A549 (cell line): ENCODE results near the gene RNU1-2. TPM values are rescaled to one million over a fixed set of nuclear protein-coding genes. Genes with fewer than 3 reads are reported as not detected.
"Not testable (repeated sequence)": the region's sequence is repeated elsewhere in the genome, so short reads cannot be mapped to it uniquely, and the experiment has no call there.

Source experiments
- ATAC-seq, 2 experiments: fragments of 200-7000 bp in 1 of 2; fragments of >200 bp in 1 of 2; cut with Nextera tagmentation in 1 of 2; cut with Tn5 transposase in 1 of 2; 3 replicates each; pipeline versions ENCODE4 v1.8.0 to v1.9.1; 2018 to 2020; ENCODE audit warnings: mild to moderate bottlenecking in 1 of 2, moderate library complexity in 1 of 2
- CTCF ChIA-PET: fragments of 300-600 bp; sonication (Branson Sonifier 250); formaldehyde crosslinking; extraction: SDS; loops from one replicate; lab custom pipeline; 2021; ENCODE audit warnings: antibody characterized with exemption, inconsistent platforms; lab: Yijun Ruan, JAX
- POLR2A ChIA-PET: fragments of 350-600 bp; formaldehyde crosslinking; extraction: SDS; loops from one replicate; lab custom pipeline; 2021; ENCODE audit warnings: antibody characterized with exemption, inconsistent platforms; lab: Yijun Ruan, JAX
- DNase-seq, 2 experiments: peaks; one replicate each; pipeline versions ENCODE4 v3.0.0 to v3.0.0-alpha.2; 2011 to 2016; ENCODE audit warnings: low read depth in 1 of 2, low spot score in 1 of 2
- FAIRE-seq: peaks from 2 replicates; lab custom pipeline; 2011; peaks lifted over from hg19 to GRCh38; lab: Jason Lieb, UNC
- H3K27ac ChIP-seq, 2 experiments: fragments of >200 bp; sonication (Bioruptor Twin); formaldehyde crosslinking; 3 replicates each; pipeline ENCODE4 v1.5.1; 2016 to 2017
- H3K4me1 ChIP-seq: fragments of >200 bp; sonication (Bioruptor Twin); formaldehyde crosslinking; 3 replicates; pipeline ENCODE4 v1.6.1; 2016
- H3K4me2 ChIP-seq: fragments of >200 bp; sonication (Bioruptor Twin); formaldehyde crosslinking; 3 replicates; pipeline ENCODE4 v1.6.1; 2016
- H3K4me3 ChIP-seq: fragments of >200 bp; sonication (Bioruptor Twin); formaldehyde crosslinking; 3 replicates; pipeline ENCODE4 v1.5.1; 2016
- H3K9me3 ChIP-seq: fragments of >200 bp; sonication (Bioruptor Twin); formaldehyde crosslinking; 3 replicates; pipeline ENCODE4 v1.6.1; 2016
- BHLHE40 ChIP-seq: IDR thresholded peaks from 2 replicates; pipeline ENCODE4 v1.6.1; 2012; ENCODE audit warnings: low read depth, low read length, inconsistent platforms
- CBX8 ChIP-seq: fragments of 200-600 bp; sonication (generic); IDR thresholded peaks from 2 replicates; pipeline ENCODE4 v1.6.1; 2016
- EHMT2 ChIP-seq: fragments of 200-600 bp; sonication (generic); IDR thresholded peaks from 2 replicates; pipeline ENCODE4 v1.6.1; 2016; ENCODE audit warnings: antibody characterized with exemption, low read depth, mild to moderate bottlenecking, moderate library complexity
- GATA3 ChIP-seq: IDR thresholded peaks from 2 replicates; pipeline ENCODE4 v1.6.1; 2012; ENCODE audit warnings: borderline replicate concordance
- HDAC2 ChIP-seq: fragments of 200-600 bp; sonication (generic); IDR thresholded peaks from 2 replicates; pipeline ENCODE4 v1.6.1; 2016
- HOXB13 ChIP-seq: fragments of 250-450 bp; sonication (Bioruptor Pico); IDR thresholded peaks from 2 replicates; pipeline ENCODE4 v1.5.0; 2020; ENCODE audit warnings: low read depth, mild to moderate bottlenecking, moderate library complexity
- MAZ ChIP-seq: fragments of 150-350 bp; IDR thresholded peaks from 2 replicates; pipeline ENCODE4 v1.6.1; 2014; ENCODE audit warnings: antibody characterized with exemption, low read depth, low read length, borderline replicate concordance
- NFE2L2 ChIP-seq: fragments of 150-350 bp; conservative IDR thresholded peaks from 2 replicates; pipeline ENCODE4 v1.6.1; 2014; ENCODE audit warnings: low read length
- NR3C1 ChIP-seq: fragments of >200 bp; sonication (Bioruptor Twin); formaldehyde crosslinking; IDR thresholded peaks from 3 replicates; pipeline ENCODE4 v1.6.1; 2017
- PHF8 ChIP-seq: fragments of 200-600 bp; sonication (generic); IDR thresholded peaks from 2 replicates; pipeline ENCODE4 v1.6.1; 2016; ENCODE audit warnings: low read depth, mild to moderate bottlenecking, antibody characterized with exemption, moderate library complexity, borderline replicate concordance
- POLR2A ChIP-seq: IDR thresholded peaks from 2 replicates; pipeline ENCODE4 v1.6.1; 2012; ENCODE audit warnings: mild to moderate bottlenecking, low read length
- RNF2 ChIP-seq: fragments of 200-600 bp; sonication (generic); IDR thresholded peaks from 2 replicates; pipeline ENCODE4 v1.6.1; 2016; ENCODE audit warnings: low read depth, mild to moderate bottlenecking, antibody characterized with exemption, moderate library complexity, borderline replicate concordance
- SMC3 ChIP-seq: fragments of >200 bp; sonication (Bioruptor Twin); formaldehyde crosslinking; IDR thresholded peaks from 3 replicates; pipeline ENCODE4 v1.6.1; 2018; ENCODE audit warnings: inconsistent platforms
- WGBS: methylation state at CpG from one replicate; pipeline ENCODE4 v1.1.6; 2017; ENCODE audit errors: missing lambda C conversion rate; 5-methylcytosine and 5-hydroxymethylcytosine counted together
- polyA plus RNA-seq, 4 experiments: library from polyadenylated mRNA; depleted of rRNA in 3 of 4; stranded (reverse); fragments of >200 nt; fragmentation: RNase III in 1 of 4; extraction: RNeasy Plus Mini Kit Qiagen cat#74134 plus additional on column Dnase treatment in 1 of 4; gene quantifications; 2 replicates in 3 of 4; 3 replicates in 1 of 4; pipeline ENCODE4 v1.2.3, GENCODE V29; 2011 to 2017
- TF ChIP-seq, protein P1 (sequence below): fragments of 250-450 bp; sonication (Bioruptor Pico); IDR thresholded peaks from 2 replicates; pipeline ENCODE4 v1.5.0; 2020; ENCODE audit warnings: low read depth, mild to moderate bottlenecking, moderate library complexity
- TF ChIP-seq, protein P2 (sequence below): fragments of >200 bp; sonication (Bioruptor Twin); formaldehyde crosslinking; IDR thresholded peaks from 2 replicates; pipeline ENCODE4 v1.6.1; 2016
- TF ChIP-seq, protein P3 (sequence below): IDR thresholded peaks from 2 replicates; pipeline ENCODE4 v1.6.1; 2012; ENCODE audit warnings: low read depth, borderline replicate concordance
- TF ChIP-seq, protein P4 (sequence below): fragments of 450-650 bp; IDR thresholded peaks from 2 replicates; pipeline ENCODE4 v1.6.1; 2014; ENCODE audit warnings: antibody characterized with exemption

Gene RNU1-2
- polyA plus RNA-seq, 2 of the 4 experiments (the other 2 are of a cell fraction), result 6.6 to 56.2 TPM

DNA sequence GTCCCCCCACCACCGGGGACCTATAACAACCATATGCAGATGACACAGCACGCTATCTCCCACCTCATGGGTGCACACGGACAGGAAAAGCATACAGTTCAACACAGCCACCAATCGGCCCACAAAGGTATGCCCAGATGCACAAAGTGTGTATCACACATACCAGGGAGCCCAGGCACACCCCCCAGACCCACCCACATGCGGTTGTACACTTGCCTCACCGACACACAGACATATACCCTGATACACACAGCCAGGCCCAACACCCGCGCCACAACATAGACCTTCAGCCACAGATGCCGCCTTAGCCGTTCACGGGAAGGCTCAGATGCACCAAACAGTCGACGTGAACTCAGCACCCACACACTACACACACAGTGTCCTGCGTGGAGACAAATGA, 31.5 kb downstream of the RNU1-2 start:
- H3K4me2 ChIP-seq, result no peak overlapping the region
- H3K4me3 ChIP-seq, result no peak overlapping the region
- POLR2A ChIA-PET, result no interaction called here
- TF ChIP-seq PHF8 (no peak), MAZ (no peak)
- TF ChIP-seq, all 56 proteins: peak for 0
- H3K9me3 ChIP-seq, result no peaks in the 10 kb centered on the region
- no peaks in the 10 kb centered on the region for H3K4me1 ChIP-seq
- CTCF ChIA-PET, result no interaction called here
- H3K27ac ChIP-seq, result no peak overlapping the region
- 88% methylated on average over 14 of the region's 14 CpGs for WGBS
- DNase-seq (no peak), ATAC-seq (no peak), FAIRE-seq (no peak)

DNA sequence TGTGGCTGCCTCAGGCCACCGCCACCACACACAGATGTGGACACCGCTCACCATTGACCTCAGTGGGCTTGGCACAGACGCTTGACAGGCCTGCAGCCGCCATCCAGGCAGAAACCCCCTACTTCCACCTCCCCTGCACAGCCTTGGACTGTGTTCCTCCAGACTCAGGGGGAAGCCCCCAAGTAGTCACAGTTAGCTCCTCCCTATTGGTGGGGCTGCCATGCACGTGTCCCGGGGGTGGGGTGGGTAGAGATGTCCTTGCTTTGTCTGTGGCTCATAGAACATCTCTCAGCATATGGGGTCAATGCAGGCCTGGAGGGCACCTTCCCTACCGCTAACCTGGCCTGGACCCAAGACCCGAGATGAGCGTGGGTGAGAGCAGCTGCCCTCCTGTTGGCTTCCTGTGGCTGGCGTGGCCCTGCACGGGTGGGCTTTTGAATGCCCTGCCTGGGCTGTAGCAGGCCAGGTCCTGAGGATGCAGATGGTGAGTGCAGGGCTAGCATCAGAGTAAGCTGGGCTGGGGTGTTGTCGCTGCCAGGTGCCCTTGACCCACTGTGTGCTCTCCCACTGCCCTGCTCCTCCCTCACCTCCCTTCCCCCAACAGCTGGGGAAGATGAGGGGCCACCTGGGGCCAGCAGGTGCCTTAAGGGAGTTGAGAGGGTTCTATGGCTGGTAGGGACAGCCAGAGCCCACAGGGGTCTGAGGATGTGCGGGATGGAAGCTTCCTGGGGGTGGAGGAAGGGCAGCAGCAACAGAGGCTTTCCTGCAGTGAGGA, 32.1 kb downstream of the RNU1-2 start:
- ATAC-seq, result no peak
- ChIA-PET CTCF (no interaction called here), POLR2A (no interaction called here)
- H3K4me1 ChIP-seq, result no peaks in the 10 kb centered on the region
- DNase-seq, result no peak
- H3K27ac ChIP-seq, result no peak overlapping the region
- H3K4me2 ChIP-seq, result no peak overlapping the region
- no peak for FAIRE-seq
- no peak overlapping the region for H3K4me3 ChIP-seq
- 86% methylated on average over 9 of the region's 13 CpGs for WGBS
- no peaks in the 10 kb centered on the region for H3K9me3 ChIP-seq
- TF ChIP-seq HDAC2, result no peak
- TF ChIP-seq BHLHE40, result no peak
- TF ChIP-seq EHMT2, result no peak
- TF ChIP-seq, protein P1, sequence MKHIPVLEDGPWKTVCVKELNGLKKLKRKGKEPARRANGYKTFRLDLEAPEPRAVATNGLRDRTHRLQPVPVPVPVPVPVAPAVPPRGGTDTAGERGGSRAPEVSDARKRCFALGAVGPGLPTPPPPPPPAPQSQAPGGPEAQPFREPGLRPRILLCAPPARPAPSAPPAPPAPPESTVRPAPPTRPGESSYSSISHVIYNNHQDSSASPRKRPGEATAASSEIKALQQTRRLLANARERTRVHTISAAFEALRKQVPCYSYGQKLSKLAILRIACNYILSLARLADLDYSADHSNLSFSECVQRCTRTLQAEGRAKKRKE (CRISPR knock-in tag), result no peak
- TF ChIP-seq, protein P2, sequence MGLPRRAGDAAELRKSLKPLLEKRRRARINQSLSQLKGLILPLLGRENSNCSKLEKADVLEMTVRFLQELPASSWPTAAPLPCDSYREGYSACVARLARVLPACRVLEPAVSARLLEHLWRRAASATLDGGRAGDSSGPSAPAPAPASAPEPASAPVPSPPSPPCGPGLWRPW, result no peak
- TF ChIP-seq POLR2A, result no peak
- TF ChIP-seq CBX8, result no peak
- TF ChIP-seq, protein P3, sequence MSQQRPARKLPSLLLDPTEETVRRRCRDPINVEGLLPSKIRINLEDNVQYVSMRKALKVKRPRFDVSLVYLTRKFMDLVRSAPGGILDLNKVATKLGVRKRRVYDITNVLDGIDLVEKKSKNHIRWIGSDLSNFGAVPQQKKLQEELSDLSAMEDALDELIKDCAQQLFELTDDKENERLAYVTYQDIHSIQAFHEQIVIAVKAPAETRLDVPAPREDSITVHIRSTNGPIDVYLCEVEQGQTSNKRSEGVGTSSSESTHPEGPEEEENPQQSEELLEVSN, result no peak
- no peak for TF ChIP-seq RNF2
- TF ChIP-seq PHF8, result no peak
- TF ChIP-seq GATA3, result no peak
- no peak for TF ChIP-seq SMC3
- no peak for TF ChIP-seq HOXB13 (CRISPR knock-in tag)
- TF ChIP-seq, protein P4, sequence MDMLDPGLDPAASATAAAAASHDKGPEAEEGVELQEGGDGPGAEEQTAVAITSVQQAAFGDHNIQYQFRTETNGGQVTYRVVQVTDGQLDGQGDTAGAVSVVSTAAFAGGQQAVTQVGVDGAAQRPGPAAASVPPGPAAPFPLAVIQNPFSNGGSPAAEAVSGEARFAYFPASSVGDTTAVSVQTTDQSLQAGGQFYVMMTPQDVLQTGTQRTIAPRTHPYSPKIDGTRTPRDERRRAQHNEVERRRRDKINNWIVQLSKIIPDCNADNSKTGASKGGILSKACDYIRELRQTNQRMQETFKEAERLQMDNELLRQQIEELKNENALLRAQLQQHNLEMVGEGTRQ, result no peak
- no peak for TF ChIP-seq NFE2L2
- no peak for TF ChIP-seq NR3C1
- TF ChIP-seq, all 56 proteins: peak for 0

DNA sequence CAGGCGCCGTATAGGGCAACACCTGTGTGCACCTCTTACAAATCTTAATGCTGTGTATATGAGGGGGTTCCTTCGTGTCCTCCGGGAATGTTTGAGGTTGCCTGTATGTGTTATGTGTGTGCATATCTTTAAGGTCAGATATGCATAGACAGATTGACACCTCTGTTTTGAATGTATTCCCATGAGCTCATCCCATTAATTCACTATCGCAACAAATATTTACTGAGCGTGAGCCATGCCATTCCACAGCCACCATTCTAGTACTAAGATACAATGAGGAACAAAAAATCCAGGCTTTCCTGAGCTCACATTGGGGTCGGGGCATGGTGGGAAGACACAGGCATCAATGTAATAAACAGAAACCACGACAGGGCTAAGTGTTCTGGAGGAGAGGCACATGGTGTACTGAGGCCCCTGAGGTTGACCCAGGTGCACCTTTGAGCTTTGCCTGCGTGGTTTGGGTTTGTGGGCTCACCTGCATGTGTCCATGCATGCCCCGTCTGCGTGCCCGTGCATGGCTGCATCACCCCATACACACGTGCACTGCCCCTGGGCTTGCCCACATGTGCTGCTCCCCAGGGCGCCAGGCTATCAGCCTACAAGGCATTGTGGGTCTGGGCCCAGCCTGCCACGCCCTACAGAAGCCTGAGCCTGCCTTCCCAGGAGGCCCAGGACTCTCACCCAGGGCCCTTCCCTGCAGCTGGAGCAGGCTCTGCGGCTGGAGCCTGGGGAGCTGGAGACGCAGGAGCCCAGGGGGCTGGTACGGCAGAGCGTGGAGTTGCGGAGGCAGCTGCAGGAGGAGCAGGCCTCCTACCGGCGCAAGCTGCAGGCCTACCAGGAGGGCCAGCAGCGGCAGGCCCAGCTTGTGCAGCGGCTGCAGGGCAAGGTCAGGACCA, 33.6 kb downstream of the RNU1-2 start:
- H3K4me3 ChIP-seq, H3K4me1 ChIP-seq, H3K4me2 ChIP-seq, FAIRE-seq, H3K27ac ChIP-seq, DNase-seq, H3K9me3 ChIP-seq: not testable (repeated sequence)
- POLR2A ChIA-PET, result interaction anchor here (0.5 kb wide), 1 partner anchor 201 kb away, joined by 3 read pairs; no protein-coding TSS in a partner anchor
- peak; percentile 46 to 55; a peak in 3 of 6 replicates for ATAC-seq
- 89% methylated on average over 13 of the region's 24 CpGs for WGBS
- CTCF ChIA-PET, result interaction anchor here (1.2 kb wide), 1 partner anchor 23 kb away, joined by 3 read pairs; no protein-coding TSS in a partner anchor
